Measurements from ENCODE around the gene CEBPE.

Gene CEBPE

GRCh38 chr14:23146351-23146910 is 27.4 kb upstream of the CEBPE start:
- no peak for DNase-seq (ENCODE audit: low read depth)
- H3K4me3 ChIP-seq (ENCODE audit: low read depth, low read length) = no peak overlapping the region

GRCh38 chr14:23145794-23146350 is 26.8 kb upstream of the CEBPE start:
- no peak overlapping the region for H3K4me3 ChIP-seq (ENCODE audit: low read depth, low read length)
- no peak for DNase-seq (ENCODE audit: low read depth)

- no peak for DNase-seq (ENCODE audit: low read depth)
- H3K4me3 ChIP-seq (ENCODE audit: low read depth, low read length) = no peak overlapping the region
Measured at GRCh38 chr14:23143911-23144310, 24.9 kb upstream of the CEBPE start.

GRCh38 chr14:23142826-23143225 is 23.8 kb upstream of the CEBPE start:
- DNase-seq (ENCODE audit: low read depth) = no peak
- H3K4me3 ChIP-seq (ENCODE audit: low read depth, low read length) = no peak overlapping the region

GRCh38 chr14:23141706-23142444 is 22.8 kb upstream of the CEBPE start:
- no peak for DNase-seq (ENCODE audit: low read depth)
- H3K4me3 ChIP-seq (ENCODE audit: low read depth, low read length) = no peak overlapping the region

- H3K4me3 ChIP-seq (ENCODE audit: low read depth, low read length) = no peak overlapping the region
- no peak for DNase-seq (ENCODE audit: low read depth)
Measured at GRCh38 chr14:23140371-23140770, 21.3 kb upstream of the CEBPE start.

- no peak for DNase-seq (ENCODE audit: low read depth)
- no peak overlapping the region for H3K4me3 ChIP-seq (ENCODE audit: low read depth, low read length)
Measured at GRCh38 chr14:23139874-23140273, 20.8 kb upstream of the CEBPE start.

GRCh38 chr14:23137813-23138535 is 18.9 kb upstream of the CEBPE start:
- no peak for DNase-seq (ENCODE audit: low read depth)
- H3K4me3 ChIP-seq (ENCODE audit: low read depth, low read length) = no peak overlapping the region

GRCh38 chr14:23137192-23137812 is 18.2 kb upstream of the CEBPE start:
- DNase-seq (ENCODE audit: low read depth) = no peak
- no peak overlapping the region for H3K4me3 ChIP-seq (ENCODE audit: low read depth, low read length)

GRCh38 chr14:23136566-23137133 is 17.6 kb upstream of the CEBPE start:
- H3K4me3 ChIP-seq (ENCODE audit: low read depth, low read length) = no peak overlapping the region
- DNase-seq (ENCODE audit: low read depth) = no peak

- DNase-seq (ENCODE audit: low read depth) = no peak
- no peak overlapping the region for H3K4me3 ChIP-seq (ENCODE audit: low read depth, low read length)
Measured at GRCh38 chr14:23132970-23133369, 13.9 kb upstream of the CEBPE start.

- H3K4me3 ChIP-seq (ENCODE audit: low read depth, low read length) = no peak overlapping the region
- no peak for DNase-seq (ENCODE audit: low read depth)
Measured at GRCh38 chr14:23131482-23131881, 12.4 kb upstream of the CEBPE start.

GRCh38 chr14:23130871-23131270 is 11.8 kb upstream of the CEBPE start:
- no peak for DNase-seq (ENCODE audit: low read depth)
- no peak overlapping the region for H3K4me3 ChIP-seq (ENCODE audit: low read depth, low read length)

GRCh38 chr14:23129759-23130316 is 10.8 kb upstream of the CEBPE start:
- no peak for DNase-seq (ENCODE audit: low read depth)
- no peak overlapping the region for H3K4me3 ChIP-seq (ENCODE audit: low read depth, low read length)

GRCh38 chr14:23128969-23129758 is 10.1 kb upstream of the CEBPE start:
- H3K4me3 ChIP-seq (ENCODE audit: low read depth, low read length) = no peak overlapping the region
- DNase-seq (ENCODE audit: low read depth) = no peak

- H3K4me3 ChIP-seq (ENCODE audit: low read depth, low read length) = no peak overlapping the region
- no peak for DNase-seq (ENCODE audit: low read depth)
Measured at GRCh38 chr14:23127861-23128260, 8.8 kb upstream of the CEBPE start.

GRCh38 chr14:23126548-23127278 is 7.7 kb upstream of the CEBPE start:
- H3K4me3 ChIP-seq (ENCODE audit: low read depth, low read length) = no peak overlapping the region
- DNase-seq (ENCODE audit: low read depth) = no peak

GRCh38 chr14:23125933-23126524 is 7.0 kb upstream of the CEBPE start:
- DNase-seq (ENCODE audit: low read depth) = no peak
- no peak overlapping the region for H3K4me3 ChIP-seq (ENCODE audit: low read depth, low read length)
